Measurements from ENCODE around the gene METTL14.

Gene METTL14

GRCh38 chr4:118759481-118759880, 74.3 kb downstream of the METTL14 start:
- no peak for DNase-seq (ENCODE audit: low read depth)

GRCh38 chr4:118760092-118760491, 74.9 kb downstream of the METTL14 start:
- DNase-seq (ENCODE audit: low read depth) = no peak

- DNase-seq (ENCODE audit: low read depth) = no peak
These were observed 75.3 kb downstream of the METTL14 start for GRCh38 chr4:118760493-118760892.

- no peak for DNase-seq (ENCODE audit: low read depth)
These were observed 76.3 kb downstream of the METTL14 start for GRCh38 chr4:118761397-118762016.

- no peak for DNase-seq (ENCODE audit: low read depth)
These were observed 77.0 kb downstream of the METTL14 start for GRCh38 chr4:118762155-118762554.

- DNase-seq (ENCODE audit: low read depth) = no peak
These were observed 77.7 kb downstream of the METTL14 start for GRCh38 chr4:118762730-118763477.
